SK-N-MC (cell line): ENCODE data around the gene ZNF284.

Source experiments
- DNase-seq: peaks from one replicate; pipeline ENCODE4 v3.0.0-alpha.2; 2011; ENCODE audit warnings: low read depth, low spot score
- H3K27ac ChIP-seq: fragments of 200-600 bp; sonication (generic); 2 replicates; pipeline ENCODE4 v1.5.1; 2016; ENCODE audit warnings: mixed run types
- H3K36me3 ChIP-seq: fragments of 200-600 bp; sonication (generic); 2 replicates; pipeline ENCODE4 v1.6.1; 2017; ENCODE audit warnings: antibody characterized with exemption, low read length, mixed read lengths; ENCODE audit not compliant: insufficient read depth
- H3K4me3 ChIP-seq: fragments of 200-600 bp; sonication (generic); 2 replicates; pipeline ENCODE4 v1.5.1; 2016
- H3K9ac ChIP-seq: fragments of 200-600 bp; sonication (generic); 2 replicates; pipeline ENCODE4 v1.8.0; 2017; ENCODE audit warnings: mixed run types, mixed read lengths; ENCODE audit not compliant: insufficient read length
- H3K9me3 ChIP-seq: fragments of 200-600 bp; sonication (generic); 2 replicates; pipeline ENCODE4 v1.6.1; 2017; ENCODE audit warnings: low read depth, mild to moderate bottlenecking, antibody characterized with exemption, low read length, moderate library complexity, mixed read lengths
- EZH2 ChIP-seq: fragments of 200-600 bp; sonication (generic); IDR thresholded peaks from one replicate; pipeline ENCODE4 v1.6.1; 2017; ENCODE audit warnings: antibody characterized with exemption
- FOXP2 ChIP-seq: optimal IDR thresholded peaks from 2 replicates; pipeline ENCODE3; 2011; ENCODE audit warnings: mild to moderate bottlenecking, moderate library complexity; ENCODE audit not compliant: insufficient read depth; ENCODE audit errors: extremely low read length, control extremely low read depth
- POLR2AphosphoS5 ChIP-seq: IDR thresholded peaks from 2 replicates; pipeline ENCODE4 v1.6.1; 2012; ENCODE audit warnings: mild to moderate bottlenecking, low read depth, low read length, borderline replicate concordance

ZNF284 gene

GRCh38 chr19:44071824-44072542, at the start of gene ZNF284:
TSS of gene ZNF284 (plus strand) at chr19:44072159. CDS start at chr19:44076390, 4,231 bp downstream.
- DNase-seq, result peak; percentile 73
- Histone ChIP-seq H3K27ac (peak within 1 kb of the TSS; percentile 68; the same call in 1 of the 2 replicates), H3K9ac (peak within 1 kb of the TSS; percentile 74), H3K36me3 (peaks cover 12% of the 10 kb centered on the region), H3K9me3 (peaks cover 11% of the 10 kb centered on the region; the same call in 1 of the 2 replicates), H3K4me3 (peak within 1 kb of the TSS; percentile 85)
- TF ChIP-seq POLR2AphosphoS5, result peak; percentile 87
- no peak for TF ChIP-seq FOXP2
- TF ChIP-seq EZH2, result no peak

DNA sequence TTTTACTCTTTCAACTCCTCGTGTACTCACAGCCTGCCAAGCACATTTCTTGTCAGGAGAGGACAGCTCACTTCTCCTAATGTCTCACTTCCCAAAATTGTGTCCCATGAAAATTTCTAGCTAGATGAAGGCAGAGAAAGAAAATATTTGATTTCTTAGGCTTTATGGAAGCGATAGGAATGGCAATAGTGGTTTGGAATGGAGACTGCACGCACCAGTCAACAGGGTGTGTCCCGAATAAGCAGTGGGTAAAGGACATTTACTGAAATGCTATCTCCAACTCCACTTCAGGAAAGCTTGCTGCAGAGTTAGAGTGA, 47.1 kb upstream of the ZNF284 start:
- DNase-seq, result no peak
- Histone ChIP-seq H3K36me3 (peaks cover 33% of the 10 kb centered on the region), H3K27ac (peak overlapping the region; percentile 57), H3K9me3 (no peaks in the 10 kb centered on the region; the same call in 1 of the 2 replicates), H3K4me3 (peak overlapping the region; percentile 94), H3K9ac (peak overlapping the region; percentile 94)
- no peak for TF ChIP-seq FOXP2

DNA sequence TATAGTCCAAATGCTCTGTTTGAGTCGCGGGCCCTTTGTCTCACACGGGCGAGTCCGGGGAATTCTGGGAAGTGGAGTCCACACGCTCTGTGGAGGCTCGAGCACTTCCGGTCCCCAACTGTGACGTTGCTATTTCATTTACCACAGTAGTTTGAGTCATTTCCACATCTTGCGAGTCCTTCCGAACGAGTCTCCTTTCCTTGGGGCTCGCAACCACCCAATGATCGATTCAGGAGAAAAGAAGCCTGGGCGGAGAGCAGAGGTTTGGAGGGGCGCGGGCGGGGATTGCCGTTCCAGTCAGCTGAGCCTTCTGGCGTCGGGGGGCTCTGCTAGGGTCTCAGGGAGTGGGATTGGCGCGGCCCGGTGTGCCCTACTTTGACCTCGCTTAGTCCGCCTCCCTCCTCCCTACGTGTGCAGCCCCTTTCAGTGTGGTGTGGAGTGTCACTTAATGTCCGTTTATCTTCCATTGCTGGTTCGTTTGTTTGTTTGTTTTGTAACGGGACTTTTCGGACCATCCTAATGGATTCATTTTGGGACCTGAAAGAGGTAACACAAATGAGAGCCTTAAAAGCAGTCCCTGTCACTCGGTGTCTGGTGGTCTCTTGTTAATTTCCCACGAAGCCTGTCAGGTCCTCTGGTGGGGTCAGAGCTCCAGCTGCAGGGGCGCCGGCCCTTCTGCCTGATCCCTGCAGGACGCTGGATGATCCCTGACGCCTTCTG, 46.6 kb upstream of the ZNF284 start, which contains the start of gene ZNF222:
ZNF222 (plus strand) TSS at position 163 of the 720 bp plus-strand sequence; CDS start at position 221, 58 bp downstream.
- peak within 1 kb of the TSS; percentile 94 for H3K9ac ChIP-seq
- TF ChIP-seq EZH2 (no peak), POLR2AphosphoS5 (peak; percentile 79), FOXP2 (no peak)
- peaks cover 38% of the 10 kb centered on the region for H3K36me3 ChIP-seq
- no peaks in the 10 kb centered on the region; the same call in none of the 2 replicates for H3K9me3 ChIP-seq
- peak within 1 kb of the TSS; percentile 57 for H3K27ac ChIP-seq
- peak within 1 kb of the TSS; percentile 94 for H3K4me3 ChIP-seq
- peak; percentile 55 for DNase-seq

- H3K9me3 ChIP-seq, result peaks cover under 1% of the 10 kb centered on the region
- no peak for DNase-seq
- H3K27ac ChIP-seq, result no peak overlapping the region
- peaks cover 51% of the 10 kb centered on the region for H3K36me3 ChIP-seq
- H3K4me3 ChIP-seq, result no peak overlapping the region
- no peak overlapping the region for H3K9ac ChIP-seq
- TF ChIP-seq EZH2, result no peak
- TF ChIP-seq POLR2AphosphoS5, result no peak
- TF ChIP-seq FOXP2, result no peak
Observed at GRCh38 chr19:44026622-44027021, 45.3 kb upstream of the ZNF284 start.

- H3K9me3 ChIP-seq, result peaks cover 11% of the 10 kb centered on the region; the same call in 1 of the 2 replicates
- no peak for TF ChIP-seq EZH2
- no peak for TF ChIP-seq POLR2AphosphoS5
- TF ChIP-seq FOXP2, result no peak
- no peak overlapping the region for H3K9ac ChIP-seq
- no peak overlapping the region for H3K4me3 ChIP-seq
- DNase-seq, result no peak
- H3K36me3 ChIP-seq, result peaks cover 57% of the 10 kb centered on the region
- no peak overlapping the region for H3K27ac ChIP-seq
Observed at GRCh38 chr19:44032001-44032610, 39.9 kb upstream of the ZNF284 start.

- H3K9ac ChIP-seq, result no peak overlapping the region
- DNase-seq, result no peak
- H3K4me3 ChIP-seq, result no peak overlapping the region
- no peak overlapping the region for H3K27ac ChIP-seq
- no peak for TF ChIP-seq POLR2AphosphoS5
- no peak for TF ChIP-seq EZH2
- TF ChIP-seq FOXP2, result no peak
- no peaks in the 10 kb centered on the region for H3K36me3 ChIP-seq
- H3K9me3 ChIP-seq, result no peaks in the 10 kb centered on the region
Observed at GRCh38 chr19:44042147-44042546, 29.8 kb upstream of the ZNF284 start.

GRCh38 chr19:44050740-44051649, 21.0 kb upstream of the ZNF284 start:
- Histone ChIP-seq H3K9ac (no peak overlapping the region), H3K9me3 (no peaks in the 10 kb centered on the region), H3K27ac (no peak overlapping the region), H3K4me3 (peak overlapping the region; percentile 83), H3K36me3 (no peaks in the 10 kb centered on the region; the same call in 1 of the 2 replicates)
- DNase-seq, result no peak
- TF ChIP-seq EZH2 (no peak), FOXP2 (no peak), POLR2AphosphoS5 (no peak)
